Esophagus squamous epithelium (tissue), 5 donors: ENCODE measurements around the gene UBE3A. TPM values are rescaled to one million over a fixed set of nuclear protein-coding genes. Genes with fewer than 3 reads are reported as not detected.
A peak's percentile ranks its signal among the peaks of the same experiment; 100 is the strongest.
"Not testable (repeated sequence)": the region's sequence is repeated elsewhere in the genome, so short reads cannot be mapped to it uniquely, and the experiment has no call there.

ENCODE experiments used
- DNase-seq: peaks from one replicate; lab custom pipeline; 2025; lab: John Stamatoyannopoulos, UW
- H3K27ac ChIP-seq, 4 donors: fragments of 200-600 bp; sonication (generic); one replicate each; pipeline ENCODE4 v1.5.1; 2016 to 2019; ENCODE audit warnings: mild to moderate bottlenecking in 1 of 4
- H3K27me3 ChIP-seq, 4 donors: fragments of 200-600 bp; sonication (generic); 1 replicate in 3 of 4; 2 replicates in 1 of 4; pipeline versions ENCODE4 v1.5.1 to v1.6.0; 2017 to 2021; ENCODE audit warnings: antibody characterized with exemption in 1 of 4
- H3K36me3 ChIP-seq, 3 donors: fragments of 200-600 bp; sonication (generic); one replicate each; pipeline ENCODE4 v1.5.1; 2016 to 2019
- H3K4me1 ChIP-seq, 3 donors: fragments of 200-600 bp; sonication (generic); one replicate each; pipeline ENCODE4 v1.5.1; 2017 to 2019
- H3K4me3 ChIP-seq, 4 donors: fragments of 200-600 bp; sonication (generic); 1 replicate in 3 of 4; 2 replicates in 1 of 4; pipeline ENCODE4 v1.5.1; 2016 to 2019; ENCODE audit warnings: mild to moderate bottlenecking in 2 of 4, moderate library complexity in 1 of 4
- H3K9me3 ChIP-seq, 3 donors: fragments of 200-600 bp; sonication (generic); one replicate each; pipeline ENCODE4 v1.5.1; 2016 to 2019
- CTCF ChIP-seq, 6 experiments: fragments of 450-650 bp in 4 of 6; fragments of 200-600 bp in 2 of 6; sonication (generic) in 2 of 6; IDR thresholded peaks; one replicate each; pipeline ENCODE4 v1.5.1; 2016 to 2019; ENCODE audit warnings: antibody characterized with exemption in 6 of 6, mild to moderate bottlenecking in 4 of 6, moderate library complexity in 4 of 6
- POLR2A ChIP-seq, 4 donors: fragments of 450-650 bp; IDR thresholded peaks; one replicate each; pipeline ENCODE4 v1.6.1; 2017; ENCODE audit warnings: antibody characterized with exemption in 4 of 4, mild to moderate bottlenecking in 4 of 4, moderate library complexity in 3 of 4
- WGBS, 2 donors: methylation state at CpG; one replicate each; pipeline ENCODE4 v1.1.5; 2018; 5-methylcytosine and 5-hydroxymethylcytosine counted together
- intact Hi-C: fragments of 100-400 bp; cut with DNase I; formaldehyde crosslinking; loops from one replicate; pipeline ENCODE4 v1.15.0; 2022
- total RNA-seq, 4 donors: library from RNA; depleted of rRNA; stranded (reverse); fragments of >200 nt; gene quantifications; one replicate each; pipeline ENCODE4 v1.1.0, GENCODE V29; 2016
- donor health status: DM: yes; HTN: yes; CAD: no.

Gene UBE3A
- total RNA-seq, 4 donors from 2014 or later: 36.7 to 84.7 (median 47.0) TPM

GRCh38 chr15:25415707-25416106 lies 23.1 kb downstream of the UBE3A start:
- no peak for TF ChIP-seq POLR2A (IDR thresholded peaks at IDR 0.05)

GRCh38 chr15:25415217-25415616 lies 23.6 kb downstream of the UBE3A start:
- H3K27me3 ChIP-seq: no peaks in the 10 kb centered on the region
- H3K4me3 ChIP-seq: no peak overlapping the region
- 91 to 97% methylated on average over 1 of the region's 1 CpG for WGBS, 2 donors
- no peak for DNase-seq
- H3K27ac ChIP-seq: no peak overlapping the region
- TF ChIP-seq POLR2A (IDR thresholded peaks at IDR 0.05): no peak
- no peak for TF ChIP-seq CTCF (IDR thresholded peaks at IDR 0.05)
- H3K36me3 ChIP-seq: no peaks in the 10 kb centered on the region
- no peaks in the 10 kb centered on the region for H3K9me3 ChIP-seq
- peaks cover 7 to 45% (median 8%) of the 10 kb centered on the region in 3 donors for H3K4me1 ChIP-seq
- intact Hi-C loops: no loop called here

More at GRCh38 chr15:25415707-25416106, 23.1 kb downstream of the UBE3A start:
- intact Hi-C loops: no loop called here
- no peak overlapping the region for H3K4me3 ChIP-seq
- no peaks in the 10 kb centered on the region for H3K27me3 ChIP-seq
- no peak overlapping the region for H3K27ac ChIP-seq
- H3K4me1 ChIP-seq: peaks cover 3 to 40% (median 8%) of the 10 kb centered on the region in 3 donors
- peaks cover 0 to under 1% (median 0%) of the 10 kb centered on the region in 3 donors for H3K9me3 ChIP-seq
- 59 to 65% methylated on average over 3 of the region's 3 CpGs for WGBS, 2 donors
- H3K36me3 ChIP-seq: no peaks in the 10 kb centered on the region
- no peak for DNase-seq

- H3K36me3 ChIP-seq: peaks cover 0 to 10% (median 0%) of the 10 kb centered on the region in 3 donors
- H3K4me3 ChIP-seq: no peak overlapping the region
- DNase-seq: no peak
- no peaks in the 10 kb centered on the region for H3K27me3 ChIP-seq
- H3K27ac ChIP-seq: no peak overlapping the region
- WGBS, 2 donors: 79 to 89% methylated on average over 2 of the region's 2 CpGs
- peaks cover 5 to 65% (median 10%) of the 10 kb centered on the region in 3 donors for H3K4me1 ChIP-seq
- TF ChIP-seq POLR2A (IDR thresholded peaks at IDR 0.05): no peak
- no peak for TF ChIP-seq CTCF (IDR thresholded peaks at IDR 0.05)
- no peaks in the 10 kb centered on the region for H3K9me3 ChIP-seq
- intact Hi-C loops: no loop called here
Measured at GRCh38 chr15:25410649-25411048, 28.2 kb downstream of the UBE3A start.

- intact Hi-C loops, H3K4me3 ChIP-seq, DNase-seq, H3K9me3 ChIP-seq, H3K27me3 ChIP-seq, H3K27ac ChIP-seq: not testable (repeated sequence)
- Histone ChIP-seq H3K4me1 (peaks cover 5 to 58% (median 10%) of the 10 kb centered on the region in 3 donors), H3K36me3 (peaks cover 0 to 17% (median 5%) of the 10 kb centered on the region in 3 donors)
- WGBS, 2 donors: 71 to 78% methylated on average over 4 of the region's 4 CpGs
Measured at GRCh38 chr15:25409731-25410130, 29.1 kb downstream of the UBE3A start.

GRCh38 chr15:25408929-25409328 lies 29.9 kb downstream of the UBE3A start:
- no peak for TF ChIP-seq CTCF (IDR thresholded peaks at IDR 0.05)
- TF ChIP-seq POLR2A (IDR thresholded peaks at IDR 0.05): no peak
- Histone ChIP-seq H3K27me3 (no peaks in the 10 kb centered on the region), H3K4me3 (no peak overlapping the region), H3K9me3 (no peaks in the 10 kb centered on the region), H3K4me1 (peaks cover 5 to 51% (median 10%) of the 10 kb centered on the region in 3 donors), H3K27ac (peak overlapping the region in 2 of 4 donors; percentile 19 to 49), H3K36me3 (peaks cover 0 to 25% (median 7%) of the 10 kb centered on the region in 3 donors)
- intact Hi-C loops: no loop called here
- WGBS, 2 donors: 51 to 66% methylated on average over 2 of the region's 2 CpGs
- no peak for DNase-seq

- Histone ChIP-seq H3K27ac (peak overlapping the region in 1 of 4 donors; percentile 49), H3K9me3 (no peaks in the 10 kb centered on the region), H3K4me1 (peaks cover 5 to 46% (median 10%) of the 10 kb centered on the region in 3 donors), H3K4me3 (no peak overlapping the region), H3K27me3 (no peaks in the 10 kb centered on the region), H3K36me3 (peaks cover 0 to 30% (median 7%) of the 10 kb centered on the region in 3 donors)
- intact Hi-C loops: no loop called here
- TF ChIP-seq CTCF (IDR thresholded peaks at IDR 0.05) (no peak), POLR2A (IDR thresholded peaks at IDR 0.05) (no peak)
- 52 to 62% methylated on average over 2 of the region's 2 CpGs for WGBS, 2 donors
- no peak for DNase-seq
Measured at GRCh38 chr15:25408428-25408827, 30.4 kb downstream of the UBE3A start.
